Activated gamma-delta T cell treated with Interleukin-2 at 50 U/mL for 16 hours (primary cell): Measurements from ENCODE around the gene CDR2L.
A peak's percentile ranks its signal among the peaks of the same experiment; 100 is the strongest.
"Not testable (repeated sequence)": the region's sequence is repeated elsewhere in the genome, so short reads cannot be mapped to it uniquely, and the experiment has no call there.

Experiments used
- DNase-seq: peaks from one replicate; pipeline ENCODE4 v3.0.0-alpha.2; 2020

CDR2L gene

GRCh38 chr17:75012346-75013091, 25.1 kb downstream of the CDR2L start, which contains the start of gene MRPL58:
MRPL58 (plus strand) TSS chr17:75012670; CDS start chr17:75012687, 17 bp downstream.
- DNase-seq = peak; percentile 81

- DNase-seq = no peak
Measured at GRCh38 chr17:75013092-75013559, 25.7 kb downstream of the CDR2L start.

- no peak for DNase-seq
Measured at GRCh38 chr17:75019146-75019545, 31.7 kb downstream of the CDR2L start.

- no peak for DNase-seq
Measured at GRCh38 chr17:75019710-75020109, 32.3 kb downstream of the CDR2L start.

GRCh38 chr17:75020331-75021110, 33.1 kb downstream of the CDR2L start:
- no peak for DNase-seq

- DNase-seq = peak; percentile 38
Measured at GRCh38 chr17:75024686-75025397, 37.4 kb downstream of the CDR2L start.

GRCh38 chr17:75025398-75025734, 37.9 kb downstream of the CDR2L start:
- DNase-seq = not testable (repeated sequence)

- not testable (repeated sequence) for DNase-seq
Measured at GRCh38 chr17:75026650-75027049, 39.2 kb downstream of the CDR2L start.

- no peak for DNase-seq
Measured at GRCh38 chr17:75030161-75030560, 42.7 kb downstream of the CDR2L start.

GRCh38 chr17:75031972-75032719, 44.7 kb downstream of the CDR2L start:
- DNase-seq = peak; percentile 19

- DNase-seq = no peak
Measured at GRCh38 chr17:75032720-75033280, 45.4 kb downstream of the CDR2L start.

GRCh38 chr17:75033346-75034235, 46.2 kb downstream of the CDR2L start:
- DNase-seq = peak; percentile 74

GRCh38 chr17:75034236-75034908, 46.9 kb downstream of the CDR2L start:
- DNase-seq = peak; percentile 64

- DNase-seq = peak; percentile 84
Measured at GRCh38 chr17:75036643-75037268, 49.3 kb downstream of the CDR2L start.

GRCh38 chr17:75039238-75039637, 51.8 kb downstream of the CDR2L start:
- DNase-seq = no peak

GRCh38 chr17:75041656-75042280, 54.3 kb downstream of the CDR2L start:
- DNase-seq = no peak

- DNase-seq = not testable (repeated sequence)
Measured at GRCh38 chr17:75043789-75044188, 56.4 kb downstream of the CDR2L start.

- no peak for DNase-seq
Measured at GRCh38 chr17:75044716-75045115, 57.3 kb downstream of the CDR2L start.

GRCh38 chr17:75045946-75046406, 58.5 kb downstream of the CDR2L start:
- DNase-seq = not testable (repeated sequence)
